ENCODE results near the gene NHSL1. TPM values are rescaled to one million over a fixed set of nuclear protein-coding genes. Genes with fewer than 3 reads are reported as not detected.

The NHSL1 gene
- total RNA-seq, 1 donor = 6.9 TPM

DNA sequence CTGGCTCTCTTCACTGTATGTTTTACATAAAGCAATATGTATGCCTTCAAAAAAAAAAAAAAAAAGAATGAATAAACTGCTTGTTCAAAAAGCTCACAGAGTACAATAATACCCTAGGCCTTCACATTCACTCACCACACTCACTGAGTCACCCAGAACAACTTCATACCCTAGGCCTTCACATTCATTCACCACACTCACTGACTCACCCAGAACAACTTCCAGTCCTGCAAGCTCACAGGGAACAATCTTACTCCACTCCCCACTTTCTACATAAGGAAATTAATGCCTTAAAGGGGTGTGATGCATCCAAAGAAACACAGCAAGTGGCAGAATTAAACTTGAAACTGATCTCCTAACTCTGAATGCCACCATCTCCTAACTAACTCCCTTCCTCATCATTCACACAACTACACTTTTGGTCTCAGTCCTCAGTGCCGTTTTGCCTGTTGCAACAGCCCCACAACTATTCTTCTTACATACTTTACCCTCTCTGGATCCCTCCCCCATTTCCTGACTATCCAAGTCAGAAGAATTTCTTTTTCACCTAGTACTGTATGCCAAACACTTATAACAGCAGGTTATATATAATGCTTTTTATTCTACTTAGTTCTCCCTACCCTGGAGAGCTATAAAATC is 34.2 kb downstream of the NHSL1 start:
- Histone ChIP-seq H2AFZ (ENCODE audit: low read length) (peak overlapping the region; percentile 88), H3K4me1 (ENCODE audit: insufficient read depth, low read length) (peaks cover 13% of the 10 kb centered on the region), H3K27me3 (ENCODE audit: insufficient read depth, low read length) (no peaks in the 10 kb centered on the region), H3K4me2 (ENCODE audit: insufficient read depth, low read length) (peak overlapping the region; percentile 80), H3K9me3 (ENCODE audit: low read depth, low read length) (no peaks in the 10 kb centered on the region), H4K20me1 (ENCODE audit: insufficient read depth, low read length) (no peaks in the 10 kb centered on the region), H3K79me2 (ENCODE audit: insufficient read depth, low read length) (no peaks in the 10 kb centered on the region), H3K4me3 (ENCODE audit: insufficient read depth, low read length) (peak overlapping the region; percentile 37), H3K36me3 (ENCODE audit: insufficient read depth, low read length) (peaks cover 3% of the 10 kb centered on the region), H3K27ac (ENCODE audit: low read depth, low read length) (peak overlapping the region; percentile 79)
- TF ChIP-seq, protein P1, sequence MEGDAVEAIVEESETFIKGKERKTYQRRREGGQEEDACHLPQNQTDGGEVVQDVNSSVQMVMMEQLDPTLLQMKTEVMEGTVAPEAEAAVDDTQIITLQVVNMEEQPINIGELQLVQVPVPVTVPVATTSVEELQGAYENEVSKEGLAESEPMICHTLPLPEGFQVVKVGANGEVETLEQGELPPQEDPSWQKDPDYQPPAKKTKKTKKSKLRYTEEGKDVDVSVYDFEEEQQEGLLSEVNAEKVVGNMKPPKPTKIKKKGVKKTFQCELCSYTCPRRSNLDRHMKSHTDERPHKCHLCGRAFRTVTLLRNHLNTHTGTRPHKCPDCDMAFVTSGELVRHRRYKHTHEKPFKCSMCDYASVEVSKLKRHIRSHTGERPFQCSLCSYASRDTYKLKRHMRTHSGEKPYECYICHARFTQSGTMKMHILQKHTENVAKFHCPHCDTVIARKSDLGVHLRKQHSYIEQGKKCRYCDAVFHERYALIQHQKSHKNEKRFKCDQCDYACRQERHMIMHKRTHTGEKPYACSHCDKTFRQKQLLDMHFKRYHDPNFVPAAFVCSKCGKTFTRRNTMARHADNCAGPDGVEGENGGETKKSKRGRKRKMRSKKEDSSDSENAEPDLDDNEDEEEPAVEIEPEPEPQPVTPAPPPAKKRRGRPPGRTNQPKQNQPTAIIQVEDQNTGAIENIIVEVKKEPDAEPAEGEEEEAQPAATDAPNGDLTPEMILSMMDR (IDR thresholded peaks at IDR 0.05; ENCODE audit: extremely low read depth, low read depth, low read length) = no peak
- DNase-seq (ENCODE audit: insufficient read length, low spot score, missing footprints) = peak; percentile 79

DNA sequence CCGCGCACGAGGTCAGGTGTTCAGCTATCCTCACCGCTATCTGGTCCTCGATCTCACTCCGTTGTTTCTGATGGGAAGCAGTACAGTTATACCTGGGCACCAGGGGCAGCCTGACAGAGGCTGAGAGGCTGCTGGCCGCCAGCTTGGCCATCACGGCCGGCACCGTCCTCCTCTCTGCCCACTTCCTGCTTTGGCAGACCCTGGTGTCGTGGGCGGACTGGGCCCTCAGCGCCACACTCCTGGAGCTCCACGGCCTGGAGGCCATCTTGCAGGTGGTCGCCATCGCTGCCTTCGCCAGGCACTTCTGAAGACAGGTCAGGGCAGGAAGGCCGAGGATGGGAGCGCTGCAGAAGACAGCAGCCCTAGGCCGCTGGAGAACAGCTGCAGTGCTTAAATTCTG is 35.2 kb downstream of the NHSL1 start:
- Histone ChIP-seq H3K9me3 (ENCODE audit: low read depth, low read length) (no peaks in the 10 kb centered on the region), H3K27ac (ENCODE audit: low read depth, low read length) (no peak overlapping the region), H3K4me3 (ENCODE audit: insufficient read depth, low read length) (no peak overlapping the region), H3K36me3 (ENCODE audit: insufficient read depth, low read length) (peaks cover 3% of the 10 kb centered on the region), H3K4me2 (ENCODE audit: insufficient read depth, low read length) (no peak overlapping the region), H2AFZ (ENCODE audit: low read length) (no peak overlapping the region), H3K27me3 (ENCODE audit: insufficient read depth, low read length) (no peaks in the 10 kb centered on the region), H3K79me2 (ENCODE audit: insufficient read depth, low read length) (no peaks in the 10 kb centered on the region), H4K20me1 (ENCODE audit: insufficient read depth, low read length) (no peaks in the 10 kb centered on the region), H3K4me1 (ENCODE audit: insufficient read depth, low read length) (peaks cover 13% of the 10 kb centered on the region)
- DNase-seq (ENCODE audit: insufficient read length, low spot score, missing footprints) = no peak
- TF ChIP-seq, protein P1 (IDR thresholded peaks at IDR 0.05; ENCODE audit: extremely low read depth, low read depth, low read length) = no peak

DNA sequence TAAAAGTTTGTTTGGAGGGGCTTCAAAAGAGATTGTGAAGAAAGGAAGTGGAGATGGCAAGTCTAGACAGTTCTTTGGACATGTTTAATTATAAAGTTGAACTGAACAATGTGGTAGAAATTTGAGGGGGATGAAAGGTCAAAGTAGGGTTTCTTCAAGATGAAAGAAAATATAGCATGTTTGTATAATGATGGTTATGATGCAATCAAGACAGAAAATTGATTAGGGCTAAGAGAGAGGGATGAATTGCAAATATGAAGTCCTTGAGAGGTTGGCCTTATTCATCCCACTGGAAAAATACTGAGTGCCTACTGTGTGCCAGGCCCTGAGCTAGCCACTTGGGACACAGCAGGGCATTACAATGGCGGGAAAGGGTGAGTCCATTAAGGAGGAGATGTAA is 37.6 kb downstream of the NHSL1 start:
- Histone ChIP-seq H3K27ac (ENCODE audit: low read depth, low read length) (no peak overlapping the region), H3K4me3 (ENCODE audit: insufficient read depth, low read length) (no peak overlapping the region), H3K4me1 (ENCODE audit: insufficient read depth, low read length) (peaks cover 8% of the 10 kb centered on the region), H2AFZ (ENCODE audit: low read length) (no peak overlapping the region), H3K9me3 (ENCODE audit: low read depth, low read length) (no peaks in the 10 kb centered on the region), H3K79me2 (ENCODE audit: insufficient read depth, low read length) (no peaks in the 10 kb centered on the region), H3K27me3 (ENCODE audit: insufficient read depth, low read length) (no peaks in the 10 kb centered on the region), H3K36me3 (ENCODE audit: insufficient read depth, low read length) (peaks cover 3% of the 10 kb centered on the region), H3K4me2 (ENCODE audit: insufficient read depth, low read length) (no peak overlapping the region), H4K20me1 (ENCODE audit: insufficient read depth, low read length) (no peaks in the 10 kb centered on the region)
- DNase-seq (ENCODE audit: insufficient read length, low spot score, missing footprints) = no peak
- TF ChIP-seq, protein P1 (IDR thresholded peaks at IDR 0.05; ENCODE audit: extremely low read depth, low read depth, low read length) = no peak

DNA sequence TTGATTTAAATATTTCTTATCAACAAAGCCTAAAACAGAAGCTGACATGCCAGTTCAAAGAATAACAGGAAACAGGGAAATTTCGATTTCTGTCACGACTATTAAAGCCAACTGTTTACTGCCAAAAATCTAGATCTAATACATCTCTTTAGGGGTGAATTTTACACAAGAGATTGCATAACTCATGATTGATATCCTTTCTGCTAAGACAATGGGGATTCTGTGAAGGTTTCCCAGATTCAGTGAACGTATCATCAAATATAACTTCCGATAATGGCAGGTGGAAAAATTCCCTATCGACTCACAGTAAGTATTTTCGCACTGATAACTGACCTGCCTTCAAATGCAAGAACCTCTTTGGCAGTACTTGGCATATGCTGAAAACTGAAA is 42.9 kb downstream of the NHSL1 start:
- Histone ChIP-seq H3K79me2 (ENCODE audit: insufficient read depth, low read length) (no peaks in the 10 kb centered on the region), H3K27me3 (ENCODE audit: insufficient read depth, low read length) (no peaks in the 10 kb centered on the region), H3K36me3 (ENCODE audit: insufficient read depth, low read length) (no peaks in the 10 kb centered on the region), H3K27ac (ENCODE audit: low read depth, low read length) (no peak overlapping the region), H3K4me3 (ENCODE audit: insufficient read depth, low read length) (no peak overlapping the region), H3K4me1 (ENCODE audit: insufficient read depth, low read length) (peaks cover 15% of the 10 kb centered on the region), H3K4me2 (ENCODE audit: insufficient read depth, low read length) (no peak overlapping the region), H2AFZ (ENCODE audit: low read length) (no peak overlapping the region), H3K9me3 (ENCODE audit: low read depth, low read length) (no peaks in the 10 kb centered on the region), H4K20me1 (ENCODE audit: insufficient read depth, low read length) (no peaks in the 10 kb centered on the region)
- TF ChIP-seq, protein P1 (IDR thresholded peaks at IDR 0.05; ENCODE audit: extremely low read depth, low read depth, low read length) = no peak
- DNase-seq (ENCODE audit: insufficient read length, low spot score, missing footprints) = no peak

Data from osteoblast (primary cell).